PC-3 (cell line): Measurements from ENCODE around the gene PTBP2. TPM values are rescaled to one million over a fixed set of nuclear protein-coding genes. Genes with fewer than 3 reads are reported as not detected.

Experiments
- ATAC-seq: fragments of 200-7000 bp; cut with Tn5 transposase; 2 replicates; pipeline ENCODE4 v1.9.1; 2020; ENCODE audit warnings: mild to moderate bottlenecking, moderate library complexity
- BruUV-seq: library from RNA; stranded (reverse); fragments of 400-500 nt; replicated peaks from 2 replicates; lab custom pipeline; 2021; lab: Mats Ljungman, UMichigan
- CTCF ChIA-PET: fragments of 300-600 bp; sonication (Branson Sonifier 250); formaldehyde crosslinking; loops from one replicate; lab custom pipeline; 2022; ENCODE audit warnings: antibody characterized with exemption; lab: Charles Lee
- POLR2A ChIA-PET: fragments of 300-600 bp; sonication (Branson Sonifier 250); formaldehyde crosslinking; loops from one replicate; lab custom pipeline; 2022; ENCODE audit warnings: antibody characterized with exemption; ENCODE audit not compliant: unreplicated experiment; lab: Charles Lee
- DNase-seq: peaks from one replicate; pipeline ENCODE4 v3.0.0-alpha.2; 2015
- H2AFZ ChIP-seq: fragments of 300-600 bp; sonication (generic); 2 replicates; pipeline ENCODE4 v1.6.0; 2016; ENCODE audit warnings: antibody characterized with exemption, low read length
- H3F3A ChIP-seq: fragments of 300-600 bp; sonication (generic); one replicate; pipeline ENCODE4 v1.6.0; 2017; ENCODE audit warnings: antibody characterized with exemption, low read length, control low read depth, mild to moderate bottlenecking; ENCODE audit not compliant: unreplicated experiment
- H3K27ac ChIP-seq: fragments of 300-600 bp; sonication (generic); 2 replicates; pipeline ENCODE4 v1.5.1; 2016; ENCODE audit warnings: mild to moderate bottlenecking, low read length
- H3K27me3 ChIP-seq: fragments of 300-600 bp; sonication (generic); 2 replicates; pipeline ENCODE4 v1.6.1; 2016; ENCODE audit warnings: low read length, mixed read lengths
- H3K36me3 ChIP-seq: fragments of 300-600 bp; sonication (generic); 2 replicates; pipeline ENCODE4 v1.6.1; 2016; ENCODE audit warnings: low read depth, mixed run types, low read length, mixed read lengths
- H3K4me1 ChIP-seq: fragments of 300-600 bp; sonication (generic); 2 replicates; pipeline ENCODE4 v1.5.1; 2016; ENCODE audit warnings: low read length; ENCODE audit not compliant: insufficient read depth
- H3K4me2 ChIP-seq: fragments of 300-600 bp; sonication (generic); 2 replicates; pipeline ENCODE4 v1.6.0; 2016; ENCODE audit warnings: low read length
- H3K4me3 ChIP-seq: fragments of 300-600 bp; sonication (generic); 2 replicates; pipeline ENCODE4 v1.5.1; 2016; ENCODE audit warnings: mild to moderate bottlenecking, low read length, mixed read lengths
- H3K79me2 ChIP-seq: fragments of 300-600 bp; sonication (generic); 2 replicates; pipeline ENCODE4 v1.6.1; 2017; ENCODE audit warnings: low read length, mixed read lengths
- H3K9ac ChIP-seq: fragments of 300-600 bp; sonication (generic); 2 replicates; pipeline ENCODE4 v1.6.0; 2016; ENCODE audit warnings: mild to moderate bottlenecking, low read length
- H3K9me2 ChIP-seq: fragments of 300-600 bp; sonication (generic); replicated peaks from 2 replicates; pipeline ENCODE4 v1.6.1; 2016; ENCODE audit warnings: mixed run types, low read length, mixed read lengths
- H3K9me3 ChIP-seq: fragments of 300-600 bp; sonication (generic); 2 replicates; pipeline ENCODE4 v1.6.1; 2016; ENCODE audit warnings: low read length, mixed read lengths
- H4K20me1 ChIP-seq: fragments of 300-600 bp; sonication (generic); 2 replicates; pipeline ENCODE4 v1.6.1; 2016; ENCODE audit warnings: low read length, mixed read lengths
- EZH2 ChIP-seq: fragments of 300-600 bp; sonication (generic); IDR thresholded peaks from one replicate; pipeline ENCODE4 v1.6.1; 2017; ENCODE audit warnings: antibody characterized with exemption, mild to moderate bottlenecking, low read length; ENCODE audit not compliant: unreplicated experiment
- EZH2phosphoT487 ChIP-seq: fragments of 300-600 bp; sonication (generic); IDR thresholded peaks from 2 replicates; pipeline ENCODE4 v1.6.1; 2018; ENCODE audit warnings: mild to moderate bottlenecking, antibody characterized with exemption, low read length, borderline replicate concordance
- intact Hi-C: fragments of 100-400 bp; cut with micrococcal nuclease; formaldehyde crosslinking; loops from 2 replicates; pipeline ENCODE4 v1.9.0; 2023
- total RNA-seq: library from RNA; depleted of rRNA; stranded (reverse); fragments of >200 nt; gene quantifications from 2 replicates; pipeline ENCODE4 v1.2.3, GENCODE V29; 2014
- TF ChIP-seq, protein P1 (sequence below): fragments of 300-600 bp; sonication (generic); conservative IDR thresholded peaks from 2 replicates; pipeline ENCODE4 v1.5.1; 2017; ENCODE audit warnings: antibody characterized with exemption, low read depth, mild to moderate bottlenecking, low read length

The PTBP2 gene
- total RNA-seq, 1 experiment from 2014 or later: 18.6 TPM

DNA sequence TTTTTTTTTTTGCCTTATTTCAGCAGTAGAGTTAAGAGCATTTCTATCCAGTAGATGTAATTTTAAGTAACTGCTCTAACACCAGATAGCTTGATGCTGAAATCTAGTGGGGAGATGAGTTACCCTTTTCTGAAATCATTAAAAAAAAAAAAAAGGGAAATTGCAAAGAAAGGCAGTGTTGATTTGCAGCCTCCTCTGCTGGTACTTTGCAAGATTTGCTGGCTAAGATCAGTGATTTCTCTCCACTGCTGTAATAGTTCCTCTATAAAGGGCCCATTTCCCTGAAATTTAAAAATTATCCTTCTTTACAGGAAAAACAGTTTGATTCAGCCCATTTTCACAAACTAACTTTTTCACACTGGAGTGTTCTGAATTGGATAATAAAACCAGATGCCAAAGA, 120.6 kb downstream of the PTBP2 start:
- H3K79me2 ChIP-seq: no peaks in the 10 kb centered on the region
- DNase-seq (no peak), ATAC-seq (no peak)
- no peaks in the 10 kb centered on the region for H3K9me2 ChIP-seq
- no peaks in the 10 kb centered on the region for H3K4me1 ChIP-seq
- no peaks in the 10 kb centered on the region for H3F3A ChIP-seq
- no peak for TF ChIP-seq EZH2
- TF ChIP-seq, protein P1, sequence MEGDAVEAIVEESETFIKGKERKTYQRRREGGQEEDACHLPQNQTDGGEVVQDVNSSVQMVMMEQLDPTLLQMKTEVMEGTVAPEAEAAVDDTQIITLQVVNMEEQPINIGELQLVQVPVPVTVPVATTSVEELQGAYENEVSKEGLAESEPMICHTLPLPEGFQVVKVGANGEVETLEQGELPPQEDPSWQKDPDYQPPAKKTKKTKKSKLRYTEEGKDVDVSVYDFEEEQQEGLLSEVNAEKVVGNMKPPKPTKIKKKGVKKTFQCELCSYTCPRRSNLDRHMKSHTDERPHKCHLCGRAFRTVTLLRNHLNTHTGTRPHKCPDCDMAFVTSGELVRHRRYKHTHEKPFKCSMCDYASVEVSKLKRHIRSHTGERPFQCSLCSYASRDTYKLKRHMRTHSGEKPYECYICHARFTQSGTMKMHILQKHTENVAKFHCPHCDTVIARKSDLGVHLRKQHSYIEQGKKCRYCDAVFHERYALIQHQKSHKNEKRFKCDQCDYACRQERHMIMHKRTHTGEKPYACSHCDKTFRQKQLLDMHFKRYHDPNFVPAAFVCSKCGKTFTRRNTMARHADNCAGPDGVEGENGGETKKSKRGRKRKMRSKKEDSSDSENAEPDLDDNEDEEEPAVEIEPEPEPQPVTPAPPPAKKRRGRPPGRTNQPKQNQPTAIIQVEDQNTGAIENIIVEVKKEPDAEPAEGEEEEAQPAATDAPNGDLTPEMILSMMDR: peak; percentile 42
- no peak overlapping the region for H3K27ac ChIP-seq
- ChIA-PET CTCF (no interaction called here), POLR2A (no interaction called here)
- no peak overlapping the region for H3K4me2 ChIP-seq
- H2AFZ ChIP-seq: no peak overlapping the region
- H3K27me3 ChIP-seq: no peaks in the 10 kb centered on the region
- no peaks in the 10 kb centered on the region for H3K36me3 ChIP-seq
- intact Hi-C loops: no loop called here
- H3K4me3 ChIP-seq: no peak overlapping the region
- H3K9me3 ChIP-seq: no peaks in the 10 kb centered on the region
- BruUV-seq: no TSS peak
- H3K9ac ChIP-seq: no peak overlapping the region
- H4K20me1 ChIP-seq: no peaks in the 10 kb centered on the region

DNA sequence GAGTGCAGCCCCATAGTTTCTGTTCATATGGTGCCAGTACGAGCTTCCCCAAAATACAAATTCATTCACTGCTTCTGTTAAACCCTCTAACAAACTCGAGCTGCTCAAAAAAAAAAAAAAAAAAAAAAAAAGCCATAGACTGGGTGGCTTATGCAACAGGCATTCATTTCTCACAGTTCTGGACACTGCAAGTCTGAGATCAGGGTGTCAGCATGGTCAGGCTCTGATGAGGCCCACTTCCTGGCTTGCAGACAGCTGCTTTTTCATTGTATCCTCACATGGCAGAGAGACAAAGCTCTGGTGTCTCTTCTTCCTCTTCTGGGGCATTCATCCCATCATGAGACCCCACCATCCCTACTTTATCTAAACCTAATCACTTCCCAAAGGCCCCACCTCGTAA, 121.6 kb downstream of the PTBP2 start:
- Histone ChIP-seq H3K9ac (no peak overlapping the region), H3K27me3 (no peaks in the 10 kb centered on the region), H3K4me1 (no peaks in the 10 kb centered on the region), H3K4me3 (no peak overlapping the region), H3K27ac (no peak overlapping the region), H3K79me2 (no peaks in the 10 kb centered on the region), H3F3A (no peaks in the 10 kb centered on the region), H3K36me3 (no peaks in the 10 kb centered on the region), H3K4me2 (no peak overlapping the region), H3K9me3 (no peaks in the 10 kb centered on the region), H3K9me2 (no peaks in the 10 kb centered on the region), H4K20me1 (no peaks in the 10 kb centered on the region), H2AFZ (no peak overlapping the region)
- no peak for DNase-seq
- no peak for TF ChIP-seq EZH2phosphoT487
- TF ChIP-seq, protein P1: no peak
- TF ChIP-seq EZH2: no peak
- intact Hi-C loops: no loop called here
- ChIA-PET POLR2A (no interaction called here), CTCF (no interaction called here)
- BruUV-seq: no TSS peak
- no peak for ATAC-seq

DNA sequence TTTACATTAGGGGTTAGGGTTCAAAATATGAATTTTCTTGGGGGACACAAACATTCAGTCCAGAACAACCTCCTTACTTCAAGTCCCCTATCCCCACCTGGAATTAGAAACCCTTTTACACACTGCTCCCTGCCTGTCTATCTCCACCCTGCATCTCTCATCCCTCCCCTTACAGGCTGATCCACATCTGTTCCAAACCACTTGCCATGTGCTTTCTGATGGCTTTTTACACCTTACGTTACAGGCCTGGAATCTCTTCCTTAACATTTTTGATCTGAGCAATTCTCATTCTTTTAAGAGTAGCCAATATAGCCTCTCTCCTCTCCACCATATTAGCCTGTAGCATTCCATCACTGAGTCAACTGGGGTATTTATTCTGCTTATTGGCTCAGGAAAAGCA, 122.0 kb downstream of the PTBP2 start:
- H3K27ac ChIP-seq: no peak overlapping the region
- H3K36me3 ChIP-seq: no peaks in the 10 kb centered on the region
- H3K79me2 ChIP-seq: no peaks in the 10 kb centered on the region
- H3K9me3 ChIP-seq: no peaks in the 10 kb centered on the region
- no peaks in the 10 kb centered on the region for H3K9me2 ChIP-seq
- H3K9ac ChIP-seq: no peak overlapping the region
- H3K4me2 ChIP-seq: no peak overlapping the region
- CTCF ChIA-PET: no interaction called here
- H2AFZ ChIP-seq: no peak overlapping the region
- intact Hi-C loops: no loop called here
- POLR2A ChIA-PET: no interaction called here
- no peaks in the 10 kb centered on the region for H4K20me1 ChIP-seq
- no TSS peak for BruUV-seq
- TF ChIP-seq, protein P1: no peak
- TF ChIP-seq EZH2 (no peak), EZH2phosphoT487 (no peak)
- H3K27me3 ChIP-seq: no peaks in the 10 kb centered on the region
- H3K4me3 ChIP-seq: no peak overlapping the region
- no peaks in the 10 kb centered on the region for H3K4me1 ChIP-seq
- ATAC-seq: no peak
- H3F3A ChIP-seq: no peaks in the 10 kb centered on the region
- no peak for DNase-seq
